Breast epithelium (tissue), 4 donors: ENCODE results near the gene VSX1. TPM values are rescaled to one million over a fixed set of nuclear protein-coding genes. Genes with fewer than 3 reads are reported as not detected.

Experiments
- DNase-seq, 2 donors: peaks; one replicate each; pipeline ENCODE4 v3.0.0-alpha.2; 2019; ENCODE audit warnings: low spot score in 2 of 2
- H3K27ac ChIP-seq, 2 donors: fragments of 200-600 bp; sonication (generic) in 1 of 2; one replicate each; pipeline ENCODE4 v1.5.1; 2016 to 2019; ENCODE audit warnings: mild to moderate bottlenecking in 1 of 2
- H3K27me3 ChIP-seq, 2 donors: fragments of 200-600 bp; sonication (generic) in 1 of 2; one replicate each; pipeline versions ENCODE4 v1.5.1 to v1.6.0; 2017 to 2019; ENCODE audit warnings: control low read depth in 1 of 2, mild to moderate bottlenecking in 1 of 2
- H3K36me3 ChIP-seq: fragments of 200-600 bp; one replicate; pipeline ENCODE4 v1.5.1; 2019
- H3K4me1 ChIP-seq, 2 donors: fragments of 200-600 bp; sonication (generic); one replicate each; pipeline ENCODE4 v1.5.1; 2016 to 2019; ENCODE audit warnings: control low read depth in 1 of 2
- H3K4me3 ChIP-seq, 3 donors: fragments of 200-600 bp; sonication (generic); 1 replicate in 2 of 3; 2 replicates in 1 of 3; pipeline ENCODE4 v1.5.1; 2016 to 2019; ENCODE audit warnings: mild to moderate bottlenecking in 3 of 3, moderate library complexity in 2 of 3
- H3K9me3 ChIP-seq, 2 donors: fragments of 200-600 bp; sonication (generic) in 1 of 2; one replicate each; pipeline ENCODE4 v1.5.1; 2016 to 2019; ENCODE audit warnings: control low read depth in 1 of 2
- POLR2A ChIP-seq: fragments of 450-650 bp; IDR thresholded peaks from one replicate; pipeline ENCODE4 v1.6.1; 2016; ENCODE audit warnings: antibody characterized with exemption, mild to moderate bottlenecking, moderate library complexity
- POLR2AphosphoS5 ChIP-seq, 3 donors: sonication (generic); formaldehyde crosslinking; IDR thresholded peaks; one replicate each; pipeline ENCODE4 v1.6.1; 2017; ENCODE audit warnings: antibody characterized with exemption in 3 of 3
- intact Hi-C: fragments of 100-400 bp; cut with DNase I; formaldehyde crosslinking; loops from one replicate; pipeline ENCODE4 v1.15.1; 2023; ENCODE audit warnings: low total_unique reads
- total RNA-seq, 3 donors: library from RNA; depleted of rRNA; stranded (reverse); fragments of >200 nt; gene quantifications; one replicate each; pipeline ENCODE4 v1.1.0, GENCODE V29; 2016
- TF ChIP-seq, protein P1 (sequence below), 3 donors: fragments of 450-650 bp; IDR thresholded peaks; one replicate each; pipeline ENCODE4 v1.5.1; 2016 to 2017; ENCODE audit warnings: antibody characterized with exemption in 3 of 3, mild to moderate bottlenecking in 3 of 3, moderate library complexity in 3 of 3

Gene VSX1
- total RNA-seq, 3 donors from 2014 or later: 0.44 TPM; not detected in 2

GRCh38 chr20:25044660-25045342, 37.1 kb downstream of the VSX1 start:
- DNase-seq: no peak
- Histone ChIP-seq H3K9me3 (no peaks in the 10 kb centered on the region), H3K4me1 (peaks cover 7 to 10% of the 10 kb centered on the region in 2 donors), H3K36me3 (no peaks in the 10 kb centered on the region), H3K4me3 (no peak overlapping the region), H3K27me3 (no peaks in the 10 kb centered on the region), H3K27ac (peak overlapping the region in 1 of 2 donors; percentile 24)
- intact Hi-C loops: no loop called here
- no peak for TF ChIP-seq POLR2AphosphoS5 (IDR thresholded peaks at IDR 0.05)
- TF ChIP-seq, protein P1, sequence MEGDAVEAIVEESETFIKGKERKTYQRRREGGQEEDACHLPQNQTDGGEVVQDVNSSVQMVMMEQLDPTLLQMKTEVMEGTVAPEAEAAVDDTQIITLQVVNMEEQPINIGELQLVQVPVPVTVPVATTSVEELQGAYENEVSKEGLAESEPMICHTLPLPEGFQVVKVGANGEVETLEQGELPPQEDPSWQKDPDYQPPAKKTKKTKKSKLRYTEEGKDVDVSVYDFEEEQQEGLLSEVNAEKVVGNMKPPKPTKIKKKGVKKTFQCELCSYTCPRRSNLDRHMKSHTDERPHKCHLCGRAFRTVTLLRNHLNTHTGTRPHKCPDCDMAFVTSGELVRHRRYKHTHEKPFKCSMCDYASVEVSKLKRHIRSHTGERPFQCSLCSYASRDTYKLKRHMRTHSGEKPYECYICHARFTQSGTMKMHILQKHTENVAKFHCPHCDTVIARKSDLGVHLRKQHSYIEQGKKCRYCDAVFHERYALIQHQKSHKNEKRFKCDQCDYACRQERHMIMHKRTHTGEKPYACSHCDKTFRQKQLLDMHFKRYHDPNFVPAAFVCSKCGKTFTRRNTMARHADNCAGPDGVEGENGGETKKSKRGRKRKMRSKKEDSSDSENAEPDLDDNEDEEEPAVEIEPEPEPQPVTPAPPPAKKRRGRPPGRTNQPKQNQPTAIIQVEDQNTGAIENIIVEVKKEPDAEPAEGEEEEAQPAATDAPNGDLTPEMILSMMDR (IDR thresholded peaks at IDR 0.05): no peak
- TF ChIP-seq POLR2A: no peak

DNA sequence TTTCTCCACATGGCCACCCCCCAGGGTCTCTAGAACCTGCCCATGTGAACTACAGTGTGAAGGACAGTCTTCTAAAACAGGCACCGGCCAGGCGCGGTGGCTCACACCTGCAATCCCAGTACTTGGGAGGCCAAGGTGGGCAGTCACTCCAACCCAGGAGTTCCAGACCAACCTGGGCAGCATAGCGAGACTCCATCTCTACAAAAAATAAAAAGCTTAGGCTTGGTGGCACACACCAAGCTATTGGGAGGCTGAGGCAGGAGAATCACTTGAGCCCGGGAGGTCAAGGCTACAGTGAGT, 37.7 kb downstream of the VSX1 start:
- intact Hi-C loops: no loop called here
- no peak overlapping the region for H3K27ac ChIP-seq
- TF ChIP-seq, protein P1 (IDR thresholded peaks at IDR 0.05): no peak
- TF ChIP-seq POLR2A (no peak), POLR2AphosphoS5 (IDR thresholded peaks at IDR 0.05) (no peak)
- peaks cover 12 to 14% of the 10 kb centered on the region in 2 donors for H3K4me1 ChIP-seq
- no peak for DNase-seq
- H3K9me3 ChIP-seq: no peaks in the 10 kb centered on the region
- no peaks in the 10 kb centered on the region for H3K27me3 ChIP-seq
- H3K36me3 ChIP-seq: no peaks in the 10 kb centered on the region
- no peak overlapping the region for H3K4me3 ChIP-seq

- intact Hi-C loops: no loop called here
- Histone ChIP-seq H3K4me1 (peaks cover 18 to 20% of the 10 kb centered on the region in 2 donors), H3K27ac (peak overlapping the region; percentile 33 to 66), H3K4me3 (no peak overlapping the region), H3K9me3 (no peaks in the 10 kb centered on the region), H3K27me3 (no peaks in the 10 kb centered on the region), H3K36me3 (no peaks in the 10 kb centered on the region)
- no peak for DNase-seq
- TF ChIP-seq POLR2A (no peak), POLR2AphosphoS5 (IDR thresholded peaks at IDR 0.05) (no peak)
- TF ChIP-seq, protein P1 (IDR thresholded peaks at IDR 0.05): no peak
Measured at GRCh38 chr20:25043499-25044260, 38.3 kb downstream of the VSX1 start.

DNA sequence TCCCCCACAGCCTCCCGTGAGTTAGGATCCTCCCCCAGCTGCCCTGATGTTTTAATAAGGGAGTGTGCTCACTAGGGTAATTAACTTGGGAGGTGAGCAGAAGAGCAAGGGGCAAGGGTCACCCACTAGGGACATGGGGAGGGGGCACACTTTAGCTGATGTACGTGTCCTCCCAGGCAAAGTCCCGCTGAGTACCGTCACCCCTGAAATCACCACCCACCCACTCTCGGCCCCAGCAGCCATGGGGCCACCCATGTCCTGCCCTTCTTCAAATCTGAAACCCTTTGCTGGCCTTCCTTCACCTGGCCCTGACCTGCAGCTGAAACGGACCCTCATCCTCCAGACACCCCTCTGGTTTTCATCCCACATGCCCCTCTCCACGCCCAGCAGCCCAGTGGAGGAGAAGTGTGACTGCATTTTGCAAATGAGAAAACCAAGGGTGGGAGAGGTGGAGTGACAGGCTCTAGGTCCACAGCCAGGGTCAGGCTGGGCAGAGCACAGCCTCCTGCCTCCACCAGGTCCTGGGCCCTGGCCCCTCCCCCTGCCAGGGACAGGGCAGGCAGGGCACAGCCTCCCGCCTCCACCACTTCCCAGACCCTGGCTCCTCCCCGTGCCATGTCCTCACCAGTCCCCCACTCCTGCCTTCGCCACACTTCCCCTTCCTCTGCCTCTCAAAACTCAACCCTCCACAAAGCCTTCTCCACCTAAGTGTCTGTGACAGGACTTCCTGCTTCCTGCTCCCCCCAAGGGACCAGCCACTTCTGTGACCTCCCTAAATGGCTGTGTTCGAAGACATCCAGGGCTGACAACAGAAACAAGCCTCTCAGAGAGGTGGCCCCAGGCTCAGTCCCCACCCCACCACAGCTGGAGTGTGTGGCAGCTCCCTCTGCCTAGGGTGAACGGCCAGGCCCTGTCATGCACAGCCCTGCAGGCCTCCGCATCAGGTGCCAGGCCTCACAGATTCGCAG, 39.1 kb downstream of the VSX1 start:
- no peak for DNase-seq
- no peak for TF ChIP-seq POLR2AphosphoS5 (IDR thresholded peaks at IDR 0.05)
- TF ChIP-seq, protein P1 (IDR thresholded peaks at IDR 0.05): no peak
- no peak for TF ChIP-seq POLR2A
- no peaks in the 10 kb centered on the region for H3K27me3 ChIP-seq
- no peaks in the 10 kb centered on the region for H3K36me3 ChIP-seq
- H3K9me3 ChIP-seq: no peaks in the 10 kb centered on the region
- peaks cover 21 to 28% of the 10 kb centered on the region in 2 donors for H3K4me1 ChIP-seq
- intact Hi-C loops: no loop called here
- H3K27ac ChIP-seq: peak overlapping the region; percentile 33 to 66
- H3K4me3 ChIP-seq: no peak overlapping the region
